Measurements from ENCODE around the gene LY6G5C.

- no peak for TF ChIP-seq FOXM1 (CRISPR knock-in tag; IDR thresholded peaks at IDR 0.05)
- TF ChIP-seq IKZF1 (IDR thresholded peaks at IDR 0.05) = no peak
- TF ChIP-seq ELK4 (CRISPR knock-in tag; IDR thresholded peaks at IDR 0.05; ENCODE audit: borderline replicate concordance) = no peak
- TF ChIP-seq ARID3A (IDR thresholded peaks at IDR 0.05; ENCODE audit: low read depth, low read length) = no peak
- TF ChIP-seq NR3C1 (CRISPR knock-in tag; IDR thresholded peaks at IDR 0.05) = no peak
- TF ChIP-seq SIN3A (IDR thresholded peaks at IDR 0.05; ENCODE audit: borderline replicate concordance, low read depth, low read length) = no peak
- no peak for TF ChIP-seq EP300 (IDR thresholded peaks at IDR 0.05; ENCODE audit: low read depth in 2 of 2, low read length in 2 of 2)
- no peak for TF ChIP-seq EP300 (CRISPR knock-in tag; IDR thresholded peaks at IDR 0.05; ENCODE audit: borderline replicate concordance)
- no peak for TF ChIP-seq EZH2 (conservative IDR thresholded peaks at IDR 0.05; ENCODE audit: low read depth, low read length)
Measured at GRCh38 chr6:31713991-31714684, 33.3 kb upstream of the LY6G5C start.
